Kidney (tissue), 22 donors: ENCODE data around the gene BDNF. TPM values are rescaled to one million over a fixed set of nuclear protein-coding genes. Genes with fewer than 3 reads are reported as not detected.
"Not testable (repeated sequence)": the region's sequence is repeated elsewhere in the genome, so short reads cannot be mapped to it uniquely, and the experiment has no call there.

Source experiments
- DNase-seq, 5 donors: peaks; one replicate each; pipeline ENCODE4 v3.0.0-alpha.2; 2013 to 2020
- FAIRE-seq: peaks from 2 replicates; lab custom pipeline; 2012; peaks lifted over from hg19 to GRCh38; lab: Jason Lieb, UNC
- H3K27ac ChIP-seq, 2 donors: one replicate each; pipeline ENCODE4 v1.7.0; 2013; ENCODE audit warnings: low read depth in 2 of 2, low read length in 2 of 2, inconsistent platforms in 1 of 2
- H3K27me3 ChIP-seq: one replicate; pipeline ENCODE4 v1.7.1; 2013; ENCODE audit warnings: low read length, inconsistent platforms; ENCODE audit not compliant: control insufficient read depth, insufficient read depth
- H3K36me3 ChIP-seq, 3 donors: one replicate each; pipeline versions ENCODE4 v1.7.0 to v1.7.1; 2013; ENCODE audit warnings: low read length in 3 of 3, control low read depth in 1 of 3, inconsistent platforms in 1 of 3; ENCODE audit not compliant: insufficient read depth in 3 of 3, control insufficient read depth in 2 of 3
- H3K4me1 ChIP-seq, 3 donors: one replicate each; pipeline versions ENCODE4 v1.7.0 to v1.7.1; 2013; ENCODE audit warnings: low read length in 3 of 3, inconsistent platforms in 1 of 3, low read depth in 1 of 3; ENCODE audit not compliant: control insufficient read depth in 2 of 3, insufficient read depth in 2 of 3
- H3K4me3 ChIP-seq, 3 donors: one replicate each; pipeline versions ENCODE4 v1.7.0 to v1.8.1; 2013; ENCODE audit warnings: low read length in 3 of 3, control low read depth in 1 of 3, inconsistent platforms in 1 of 3
- H3K9ac ChIP-seq, 3 donors: one replicate each; pipeline versions ENCODE4 v1.7.0 to v1.7.1; 2013; ENCODE audit warnings: low read length in 3 of 3, control low read depth in 1 of 3, inconsistent platforms in 1 of 3
- H3K9me3 ChIP-seq, 3 donors: one replicate each; pipeline versions ENCODE4 v1.7.0 to v1.7.1; 2013; ENCODE audit warnings: low read length in 3 of 3, control low read depth in 1 of 3, inconsistent platforms in 1 of 3; ENCODE audit not compliant: control insufficient read depth in 2 of 3, insufficient read depth in 1 of 3
- CTCF ChIP-seq: IDR thresholded peaks from 3 replicates; pipeline ENCODE4 v1.5.1; 2012; ENCODE audit warnings: mild to moderate bottlenecking, moderate library complexity, borderline replicate concordance; ENCODE audit not compliant: insufficient read depth; ENCODE audit errors: extremely low read depth
- intact Hi-C: fragments of 100-400 bp; cut with DNase I; formaldehyde crosslinking; loops from one replicate; pipeline ENCODE4 v1.11.1; 2022
- long read RNA-seq, 10 donors: library from polyadenylated mRNA in 1 of 10; unstranded in 1 of 10; transcript quantifications; one replicate each; pipeline ENCODE4 v2.0.0 and lab custom pipeline, GENCODE V29; 2021 to 2026
- polyA plus RNA-seq: library from polyadenylated mRNA; stranded (reverse); fragments of 350-450 nt; fragmentation: Illumina TruSeq; extraction: RNeasy Lipid Tissue Mini Kit (QIAGEN cat#74804); gene quantifications from one replicate; pipeline ENCODE4 v1.2.3, GENCODE V29; 2014; ENCODE audit warnings: low read depth, low replicate concordance; ENCODE audit not compliant: insufficient read depth
- total RNA-seq: library from RNA; stranded (reverse); fragmentation: NEBNext Ultra II Directional; extraction: Animal tissue kit (Norgen Biotek cat#: 25700); gene quantifications from one replicate; pipeline ENCODE4 v1.2.1, GENCODE V29; 2021
- donor health status: control.
- donor health status: control.
- donor health status: control.
- donor health status: control.
- donor health status: control.
- donor health status: DM: yes; HTN: yes; CAD: no.
- donor health status: Normal renal cell carcinoma (clear cell type).

The BDNF gene
- 0.31 TPM for total RNA-seq
- polyA plus RNA-seq = 0.19 TPM
- long read RNA-seq, donor 1 = 0 reads
- long read RNA-seq, donor 2 = 0 reads
- long read RNA-seq, donor 3 = 0 reads
- long read RNA-seq, donor 4, full-length matches to known transcripts = 1 of 1 reads
- long read RNA-seq, donor 4, partial matches to known transcripts = 0 of 1 reads
- long read RNA-seq, donor 4, other reads (novel, unspliced or antisense) = 0 of 1 reads
- long read RNA-seq, donor 5 = 0 reads
- long read RNA-seq, donor 6, full-length matches to known transcripts = 2 of 2 reads
- long read RNA-seq, donor 6, partial matches to known transcripts = 0 of 2 reads
- long read RNA-seq, donor 6, other reads (novel, unspliced or antisense) = 0 of 2 reads
- long read RNA-seq, donor 7 = 0 reads
- long read RNA-seq, donor 8, full-length matches to known transcripts = 3 of 3 reads
- long read RNA-seq, donor 8, partial matches to known transcripts = 0 of 3 reads
- long read RNA-seq, donor 8, other reads (novel, unspliced or antisense) = 0 of 3 reads
- long read RNA-seq, donor 9, full-length matches to known transcripts = 2 of 2 reads
- long read RNA-seq, donor 9, partial matches to known transcripts = 0 of 2 reads
- long read RNA-seq, donor 9, other reads (novel, unspliced or antisense) = 0 of 2 reads
- long read RNA-seq, donor 10, full-length matches to known transcripts = 2 of 2 reads
- long read RNA-seq, donor 10, partial matches to known transcripts = 0 of 2 reads
- long read RNA-seq, donor 10, other reads (novel, unspliced or antisense) = 0 of 2 reads

GRCh38 chr11:27700351-27701301 is at the start of gene BDNF:
BDNF (minus strand) TSS chr11:27700455; CDS start chr11:27658564, 41,891 bp downstream.
- intact Hi-C loops = no loop called here
- H3K27me3 ChIP-seq = peaks cover 25% of the 10 kb centered on the region
- FAIRE-seq = no peak

DNA sequence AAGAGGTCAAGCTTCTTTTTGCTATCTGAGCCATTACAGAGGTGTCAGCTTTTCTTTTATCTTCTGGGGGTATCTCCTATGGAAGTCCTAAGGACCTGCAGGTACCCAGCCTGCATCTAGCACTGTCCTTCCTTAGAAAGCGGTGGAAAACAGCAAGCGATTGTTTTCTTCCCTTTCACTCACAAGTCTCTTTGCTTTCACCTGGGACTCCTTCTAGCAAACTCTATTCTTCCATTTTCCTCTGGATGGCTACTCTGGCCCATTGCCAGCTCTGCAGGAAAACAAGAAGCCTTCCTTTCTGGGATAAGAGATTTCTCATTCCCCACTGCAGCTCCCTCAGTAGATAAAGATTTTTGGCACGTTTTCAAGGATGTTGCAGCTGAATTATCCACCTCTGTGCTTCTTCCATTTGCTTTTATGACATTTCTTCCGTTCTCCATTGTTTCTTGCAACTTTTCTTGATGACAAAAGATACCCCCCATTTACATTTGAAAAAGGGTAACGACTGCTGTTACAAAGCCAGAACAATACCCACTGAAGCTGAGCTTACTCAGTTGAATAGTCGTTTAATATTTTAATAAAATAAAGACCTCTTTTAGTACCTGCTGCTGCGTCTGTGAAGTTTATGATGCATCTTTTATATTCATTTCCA is 40.2 kb upstream of the BDNF start:
- no peak for FAIRE-seq
- intact Hi-C loops = no loop called here
- no peak overlapping the region for H3K27ac ChIP-seq
- no peak for TF ChIP-seq CTCF
- no peaks in the 10 kb centered on the region for H3K4me1 ChIP-seq
- H3K9ac ChIP-seq = no peak overlapping the region
- DNase-seq = no peak
- no peaks in the 10 kb centered on the region for H3K9me3 ChIP-seq
- H3K4me3 ChIP-seq = no peak overlapping the region
- H3K27me3 ChIP-seq = no peaks in the 10 kb centered on the region
- H3K36me3 ChIP-seq = no peaks in the 10 kb centered on the region

More at GRCh38 chr11:27700351-27701301, at the start of gene BDNF:
- TF ChIP-seq CTCF = no peak
- Histone ChIP-seq H3K36me3 (no peaks in the 10 kb centered on the region), H3K4me1 (peaks cover 0 to 18% (median 0%) of the 10 kb centered on the region in 3 donors), H3K9ac (peak within 1 kb of the TSS in 2 of 3 donors; percentile 34 to 46), H3K27ac (no peak within 1 kb of the TSS), H3K4me3 (peak within 1 kb of the TSS; percentile 56 to 75 (median 66)), H3K9me3 (no peaks in the 10 kb centered on the region)
- DNase-seq = peak; percentile 40 to 66 (median 56)

- FAIRE-seq = no peak
- Histone ChIP-seq H3K27ac (no peak overlapping the region), H3K9me3 (no peaks in the 10 kb centered on the region), H3K9ac (no peak overlapping the region), H3K36me3 (no peaks in the 10 kb centered on the region), H3K27me3 (no peaks in the 10 kb centered on the region), H3K4me1 (no peaks in the 10 kb centered on the region), H3K4me3 (no peak overlapping the region)
- DNase-seq = no peak
- no peak for TF ChIP-seq CTCF
- intact Hi-C loops = no loop called here
Observed at GRCh38 chr11:27735281-27735680, 35.0 kb upstream of the BDNF start.

DNA sequence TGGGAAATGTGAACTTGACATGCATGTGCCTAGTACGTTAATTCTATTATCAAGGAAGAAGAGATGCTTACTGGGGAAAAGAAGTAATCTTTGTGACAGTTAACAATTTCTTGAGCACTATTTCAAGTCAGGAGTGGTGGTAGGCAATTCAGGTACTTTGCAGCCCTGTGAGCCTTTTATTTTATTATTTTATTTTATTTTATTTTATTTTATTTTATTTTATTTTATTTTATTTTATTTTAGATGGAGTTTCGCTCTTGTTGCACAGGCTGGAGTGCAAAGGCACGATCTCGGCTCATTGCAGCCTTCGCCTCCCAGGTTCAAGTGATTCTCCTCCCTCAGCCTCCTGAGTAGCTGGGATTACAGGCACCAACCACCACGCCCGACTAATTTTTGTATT is 31.5 kb upstream of the BDNF start:
- H3K9ac ChIP-seq, H3K9me3 ChIP-seq, H3K27me3 ChIP-seq, DNase-seq, FAIRE-seq, H3K4me3 ChIP-seq, H3K27ac ChIP-seq, intact Hi-C loops, H3K36me3 ChIP-seq, H3K4me1 ChIP-seq: not testable (repeated sequence)
